ENCODE results near the gene TREM2.

TREM2 gene

DNA sequence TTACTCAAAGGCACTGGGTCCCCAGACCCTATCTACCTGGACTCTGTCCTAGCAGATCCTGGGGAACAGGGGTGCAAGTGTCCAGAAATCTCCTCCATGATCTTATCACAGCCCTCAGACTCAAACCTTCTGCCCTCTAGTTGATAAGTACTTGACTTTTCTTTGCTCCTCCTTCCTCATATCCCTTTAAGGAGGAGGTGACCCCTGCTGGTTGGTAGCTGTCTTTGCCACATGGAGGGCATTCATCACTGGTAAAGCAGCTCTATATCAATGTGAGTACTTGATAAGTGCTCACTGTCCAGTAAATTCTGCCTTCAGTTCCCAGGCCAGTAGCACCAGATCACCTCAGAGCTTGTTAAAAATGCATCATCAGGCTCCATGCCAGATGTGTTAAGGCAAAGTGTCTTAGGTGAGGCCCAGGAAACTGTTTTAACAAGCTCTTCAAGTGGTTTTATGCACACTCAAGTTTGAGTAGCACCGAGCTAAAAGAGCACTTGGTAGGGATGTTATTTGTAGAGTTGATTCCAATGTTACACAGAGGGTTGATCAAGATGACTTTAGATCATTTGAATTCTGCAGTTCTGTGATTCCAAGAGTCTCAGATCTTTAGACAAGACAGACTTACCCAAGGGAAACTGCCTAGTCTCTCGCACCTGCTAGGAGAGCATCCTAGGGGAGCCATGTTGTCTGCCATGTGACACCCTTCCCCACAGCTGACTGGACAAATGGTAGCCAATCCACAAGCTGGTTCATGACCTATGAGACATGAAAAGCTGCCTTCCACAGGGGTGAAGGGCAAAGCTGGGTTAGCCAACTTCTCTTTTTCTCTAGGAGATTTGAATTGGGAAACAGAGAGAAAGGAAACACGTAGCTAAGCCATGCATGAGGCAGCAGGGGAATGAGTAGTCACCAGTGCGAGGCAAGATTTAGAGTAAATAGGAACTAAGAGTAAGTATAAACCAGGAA, 19.4 kb upstream of the TREM2 start:
- no peak overlapping the region for H3K27ac ChIP-seq (ENCODE audit: insufficient read depth, low read depth, low read length, poor library complexity, severe bottlenecking)

GRCh38 chr6:41181566-41181965, 18.6 kb upstream of the TREM2 start:
- Histone ChIP-seq H3K9me3 (ENCODE audit: control insufficient read depth, low read length) (no peaks in the 10 kb centered on the region), H3K27me3 (ENCODE audit: control insufficient read depth, insufficient read depth, low read length, poor library complexity, severe bottlenecking) (no peaks in the 10 kb centered on the region), H3K4me1 (ENCODE audit: control insufficient read depth, insufficient read depth, low read length) (no peaks in the 10 kb centered on the region), H3K27ac (ENCODE audit: insufficient read depth, low read depth, low read length, poor library complexity, severe bottlenecking) (no peak overlapping the region), H3K36me3 (ENCODE audit: control insufficient read depth, insufficient read depth, low read length) (no peaks in the 10 kb centered on the region), H3K4me3 (ENCODE audit: insufficient read depth, low read depth, low read length) (no peak overlapping the region)
- WGBS, 2 experiments = 71 to 74% methylated on average over 1 of the region's 1 CpG

More for the DNA sequence above, 19.4 kb upstream of the TREM2 start:
- no peaks in the 10 kb centered on the region for H3K36me3 ChIP-seq (ENCODE audit: control insufficient read depth, insufficient read depth, low read length)
- H3K27me3 ChIP-seq (ENCODE audit: control insufficient read depth, insufficient read depth, low read length, poor library complexity, severe bottlenecking) = no peaks in the 10 kb centered on the region
- no peaks in the 10 kb centered on the region for H3K9me3 ChIP-seq (ENCODE audit: control insufficient read depth, low read length)
- no peaks in the 10 kb centered on the region for H3K4me1 ChIP-seq (ENCODE audit: control insufficient read depth, insufficient read depth, low read length)
- WGBS, 2 experiments = 90 to 92% methylated on average over 4 of the region's 4 CpGs
- no peak overlapping the region for H3K4me3 ChIP-seq (ENCODE audit: insufficient read depth, low read depth, low read length)

- H3K27me3 ChIP-seq (ENCODE audit: control insufficient read depth, insufficient read depth, low read length, poor library complexity, severe bottlenecking) = no peaks in the 10 kb centered on the region
- no peaks in the 10 kb centered on the region for H3K36me3 ChIP-seq (ENCODE audit: control insufficient read depth, insufficient read depth, low read length)
- H3K27ac ChIP-seq (ENCODE audit: insufficient read depth, low read depth, low read length, poor library complexity, severe bottlenecking) = no peak overlapping the region
- H3K4me3 ChIP-seq (ENCODE audit: insufficient read depth, low read depth, low read length) = no peak overlapping the region
- no peaks in the 10 kb centered on the region for H3K9me3 ChIP-seq (ENCODE audit: control insufficient read depth, low read length)
- no peaks in the 10 kb centered on the region for H3K4me1 ChIP-seq (ENCODE audit: control insufficient read depth, insufficient read depth, low read length)
- 89 to 93% methylated on average over 3 to 4 of the region's 4 CpGs for WGBS, 2 experiments
These were observed 16.2 kb upstream of the TREM2 start for GRCh38 chr6:41179163-41179562.

DNA sequence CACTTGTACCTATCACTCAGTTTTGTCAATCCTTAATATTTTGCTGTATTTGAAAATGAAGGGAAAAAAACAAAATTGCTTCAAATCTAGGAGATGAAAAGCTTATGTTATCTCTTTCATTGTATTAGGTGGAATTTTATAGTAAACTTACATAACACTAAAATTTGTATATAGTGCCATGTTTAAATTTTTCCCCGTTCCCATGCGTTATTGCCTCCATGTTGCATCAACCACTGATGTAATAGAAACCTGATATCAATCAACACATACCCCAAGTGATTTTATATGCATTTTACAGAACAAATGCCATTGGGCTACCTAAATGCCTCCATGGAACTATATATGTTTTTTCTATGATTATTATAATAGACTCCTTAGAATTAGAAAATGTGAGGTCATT, 14.8 kb upstream of the TREM2 start:
- Histone ChIP-seq H3K27ac (ENCODE audit: insufficient read depth, low read depth, low read length, poor library complexity, severe bottlenecking) (no peak overlapping the region), H3K36me3 (ENCODE audit: control insufficient read depth, insufficient read depth, low read length) (no peaks in the 10 kb centered on the region), H3K27me3 (ENCODE audit: control insufficient read depth, insufficient read depth, low read length, poor library complexity, severe bottlenecking) (no peaks in the 10 kb centered on the region), H3K9me3 (ENCODE audit: control insufficient read depth, low read length) (no peaks in the 10 kb centered on the region), H3K4me3 (ENCODE audit: insufficient read depth, low read depth, low read length) (no peak overlapping the region), H3K4me1 (ENCODE audit: control insufficient read depth, insufficient read depth, low read length) (no peaks in the 10 kb centered on the region)
- WGBS, 2 experiments = 84 to 93% methylated on average over 2 of the region's 2 CpGs

GRCh38 chr6:41177287-41177686, 14.4 kb upstream of the TREM2 start:
- Histone ChIP-seq H3K36me3 (ENCODE audit: control insufficient read depth, insufficient read depth, low read length) (no peaks in the 10 kb centered on the region), H3K27ac (ENCODE audit: insufficient read depth, low read depth, low read length, poor library complexity, severe bottlenecking) (no peak overlapping the region), H3K27me3 (ENCODE audit: control insufficient read depth, insufficient read depth, low read length, poor library complexity, severe bottlenecking) (no peaks in the 10 kb centered on the region), H3K9me3 (ENCODE audit: control insufficient read depth, low read length) (no peaks in the 10 kb centered on the region), H3K4me1 (ENCODE audit: control insufficient read depth, insufficient read depth, low read length) (no peaks in the 10 kb centered on the region), H3K4me3 (ENCODE audit: insufficient read depth, low read depth, low read length) (no peak overlapping the region)
- 88 to 90% methylated on average over 3 of the region's 3 CpGs for WGBS, 2 experiments

GRCh38 chr6:41176189-41176588, 13.3 kb upstream of the TREM2 start:
- Histone ChIP-seq H3K27ac (ENCODE audit: insufficient read depth, low read depth, low read length, poor library complexity, severe bottlenecking) (no peak overlapping the region), H3K4me3 (ENCODE audit: insufficient read depth, low read depth, low read length) (no peak overlapping the region), H3K9me3 (ENCODE audit: control insufficient read depth, low read length) (no peaks in the 10 kb centered on the region), H3K27me3 (ENCODE audit: control insufficient read depth, insufficient read depth, low read length, poor library complexity, severe bottlenecking) (no peaks in the 10 kb centered on the region), H3K4me1 (ENCODE audit: control insufficient read depth, insufficient read depth, low read length) (no peaks in the 10 kb centered on the region), H3K36me3 (ENCODE audit: control insufficient read depth, insufficient read depth, low read length) (no peaks in the 10 kb centered on the region)
- 94 to 97% methylated on average over 12 of the region's 12 CpGs for WGBS, 2 experiments

DNA sequence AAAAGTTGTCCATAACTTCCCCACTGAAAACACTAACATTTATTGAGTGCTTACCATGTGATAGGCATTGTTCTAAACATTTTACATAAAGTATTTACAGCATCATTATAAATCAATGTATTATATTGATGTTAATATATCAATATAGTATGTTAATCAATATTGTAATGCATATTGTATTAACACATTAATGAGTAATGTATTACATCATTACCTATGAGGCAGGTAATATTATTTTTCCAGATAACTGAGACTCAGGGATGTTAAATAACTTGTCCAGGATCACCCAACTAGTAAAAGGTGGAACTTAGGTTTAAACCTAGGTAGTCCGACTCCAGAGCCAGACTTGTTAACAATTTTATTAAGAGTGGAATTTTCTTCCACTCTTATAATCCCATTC, 12.2 kb upstream of the TREM2 start:
- H3K36me3 ChIP-seq (ENCODE audit: control insufficient read depth, insufficient read depth, low read length) = no peaks in the 10 kb centered on the region
- no peaks in the 10 kb centered on the region for H3K27me3 ChIP-seq (ENCODE audit: control insufficient read depth, insufficient read depth, low read length, poor library complexity, severe bottlenecking)
- no peak overlapping the region for H3K4me3 ChIP-seq (ENCODE audit: insufficient read depth, low read depth, low read length)
- no peak overlapping the region for H3K27ac ChIP-seq (ENCODE audit: insufficient read depth, low read depth, low read length, poor library complexity, severe bottlenecking)
- H3K4me1 ChIP-seq (ENCODE audit: control insufficient read depth, insufficient read depth, low read length) = no peaks in the 10 kb centered on the region
- 82 to 100% methylated on average over 1 of the region's 1 CpG for WGBS, 2 experiments
- H3K9me3 ChIP-seq (ENCODE audit: control insufficient read depth, low read length) = no peaks in the 10 kb centered on the region

- WGBS, 2 experiments = 91 to 94% methylated on average over 2 of the region's 2 CpGs
- H3K4me3 ChIP-seq (ENCODE audit: insufficient read depth, low read depth, low read length) = no peak overlapping the region
- H3K36me3 ChIP-seq (ENCODE audit: control insufficient read depth, insufficient read depth, low read length) = no peaks in the 10 kb centered on the region
- H3K4me1 ChIP-seq (ENCODE audit: control insufficient read depth, insufficient read depth, low read length) = no peaks in the 10 kb centered on the region
- H3K27ac ChIP-seq (ENCODE audit: insufficient read depth, low read depth, low read length, poor library complexity, severe bottlenecking) = no peak overlapping the region
- no peaks in the 10 kb centered on the region for H3K9me3 ChIP-seq (ENCODE audit: control insufficient read depth, low read length)
- H3K27me3 ChIP-seq (ENCODE audit: control insufficient read depth, insufficient read depth, low read length, poor library complexity, severe bottlenecking) = no peaks in the 10 kb centered on the region
These were observed 11.7 kb upstream of the TREM2 start for GRCh38 chr6:41174610-41175009.

DNA sequence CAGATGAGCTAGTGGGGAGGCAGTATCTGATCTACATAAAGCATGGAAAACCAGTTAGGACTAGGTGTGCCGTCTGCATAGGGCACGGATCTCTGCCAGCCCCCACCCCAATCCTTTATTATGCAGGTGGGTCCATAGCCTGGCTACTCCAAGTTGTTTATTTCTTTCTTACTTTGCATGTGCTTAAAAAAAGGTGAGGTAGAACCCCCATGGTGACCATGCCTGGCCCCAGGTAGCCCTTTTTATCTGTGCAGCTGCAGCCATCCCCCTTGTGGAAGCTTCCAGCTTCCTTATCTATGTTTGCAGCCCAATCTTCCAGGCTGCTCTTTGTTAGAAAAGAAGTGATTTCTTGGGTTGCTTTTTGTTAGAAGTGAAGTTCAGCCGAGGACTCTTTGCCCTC, 9.0 kb upstream of the TREM2 start:
- Histone ChIP-seq H3K36me3 (ENCODE audit: control insufficient read depth, insufficient read depth, low read length) (no peaks in the 10 kb centered on the region), H3K27ac (ENCODE audit: insufficient read depth, low read depth, low read length, poor library complexity, severe bottlenecking) (no peak overlapping the region), H3K4me3 (ENCODE audit: insufficient read depth, low read depth, low read length) (no peak overlapping the region), H3K9me3 (ENCODE audit: control insufficient read depth, low read length) (no peaks in the 10 kb centered on the region), H3K4me1 (ENCODE audit: control insufficient read depth, insufficient read depth, low read length) (no peaks in the 10 kb centered on the region), H3K27me3 (ENCODE audit: control insufficient read depth, insufficient read depth, low read length, poor library complexity, severe bottlenecking) (no peaks in the 10 kb centered on the region)
- WGBS, 2 experiments = 51 to 75% methylated on average over 2 of the region's 3 CpGs

DNA sequence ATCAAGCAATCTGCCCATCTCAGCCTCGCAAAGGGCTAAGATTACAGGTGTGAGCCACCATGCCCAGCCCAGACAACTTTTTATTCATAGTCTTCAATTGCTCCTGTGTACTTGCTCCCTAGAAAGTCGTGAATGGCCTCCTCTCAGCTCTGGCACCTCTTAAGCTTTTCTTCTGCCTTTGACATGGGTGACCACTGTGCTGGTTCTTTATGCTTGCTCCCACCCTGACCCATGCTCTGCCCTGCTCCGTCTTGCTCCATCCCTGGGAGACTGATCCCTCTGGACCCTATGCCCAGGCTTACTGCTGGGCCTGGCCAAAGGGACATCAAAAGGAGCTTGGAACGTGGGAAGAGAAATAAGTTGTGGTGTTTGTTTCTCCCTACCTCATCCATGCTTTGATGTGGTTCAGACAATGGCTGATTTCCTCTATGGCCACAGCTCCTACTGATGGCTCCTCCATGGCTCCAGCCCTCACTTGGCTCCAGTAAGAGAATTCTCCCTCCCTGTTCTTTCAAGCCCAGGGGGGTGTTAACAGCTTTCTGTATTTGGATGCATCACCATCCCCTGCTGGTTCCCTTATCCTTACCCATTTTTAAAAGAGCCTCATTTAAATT, 7.7 kb upstream of the TREM2 start:
- Histone ChIP-seq H3K27ac (ENCODE audit: insufficient read depth, low read depth, low read length, poor library complexity, severe bottlenecking) (no peak overlapping the region), H3K4me1 (ENCODE audit: control insufficient read depth, insufficient read depth, low read length) (no peaks in the 10 kb centered on the region), H3K9me3 (ENCODE audit: control insufficient read depth, low read length) (no peaks in the 10 kb centered on the region), H3K4me3 (ENCODE audit: insufficient read depth, low read depth, low read length) (no peak overlapping the region), H3K27me3 (ENCODE audit: control insufficient read depth, insufficient read depth, low read length, poor library complexity, severe bottlenecking) (no peaks in the 10 kb centered on the region), H3K36me3 (ENCODE audit: control insufficient read depth, insufficient read depth, low read length) (no peaks in the 10 kb centered on the region)
- 72 to 79% methylated on average over 4 of the region's 4 CpGs for WGBS, 2 experiments
